KOPT-K1 (cell line): ENCODE results near the gene QRICH2.
"Not testable (repeated sequence)": the region's sequence is repeated elsewhere in the genome, so short reads cannot be mapped to it uniquely, and the experiment has no call there.

Experiments used
- H3K27ac ChIP-seq: fragments of 200-600 bp; sonication (generic); 2 replicates; pipeline ENCODE4 v1.5.1; 2016; ENCODE audit warnings: antibody characterized with exemption, mild to moderate bottlenecking, low read depth, low read length; ENCODE audit not compliant: poor library complexity, severe bottlenecking
- H3K36me3 ChIP-seq: fragments of 200-600 bp; sonication (generic); 2 replicates; pipeline ENCODE4 v1.5.1; 2017; ENCODE audit warnings: antibody characterized with exemption, mild to moderate bottlenecking, low read length, moderate library complexity; ENCODE audit not compliant: insufficient read depth
- H3K9me3 ChIP-seq: fragments of 200-600 bp; sonication (generic); 2 replicates; pipeline ENCODE4 v1.5.1; 2017; ENCODE audit warnings: antibody characterized with exemption, low read length, mild to moderate bottlenecking; ENCODE audit not compliant: insufficient read depth, poor library complexity, severe bottlenecking

Gene QRICH2

DNA sequence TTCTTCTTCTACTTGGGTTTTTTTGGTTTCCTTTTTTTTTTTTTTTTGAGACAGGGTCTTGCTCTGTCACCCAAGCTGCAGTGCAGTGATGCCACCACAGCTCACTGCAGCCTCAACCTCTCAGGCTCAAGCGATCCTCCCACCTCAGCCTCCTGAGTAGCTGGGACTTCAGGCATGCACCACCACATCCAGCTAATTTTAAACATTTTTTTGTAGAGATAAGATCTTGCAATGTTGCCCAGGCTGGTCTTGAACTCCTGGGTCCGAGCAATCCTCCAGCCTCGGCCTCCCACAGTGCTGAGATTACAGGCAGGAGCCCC is 3.0 kb downstream of the QRICH2 start:
- H3K27ac ChIP-seq, H3K9me3 ChIP-seq: not testable (repeated sequence)
- peaks cover 29% of the 10 kb centered on the region for H3K36me3 ChIP-seq

DNA sequence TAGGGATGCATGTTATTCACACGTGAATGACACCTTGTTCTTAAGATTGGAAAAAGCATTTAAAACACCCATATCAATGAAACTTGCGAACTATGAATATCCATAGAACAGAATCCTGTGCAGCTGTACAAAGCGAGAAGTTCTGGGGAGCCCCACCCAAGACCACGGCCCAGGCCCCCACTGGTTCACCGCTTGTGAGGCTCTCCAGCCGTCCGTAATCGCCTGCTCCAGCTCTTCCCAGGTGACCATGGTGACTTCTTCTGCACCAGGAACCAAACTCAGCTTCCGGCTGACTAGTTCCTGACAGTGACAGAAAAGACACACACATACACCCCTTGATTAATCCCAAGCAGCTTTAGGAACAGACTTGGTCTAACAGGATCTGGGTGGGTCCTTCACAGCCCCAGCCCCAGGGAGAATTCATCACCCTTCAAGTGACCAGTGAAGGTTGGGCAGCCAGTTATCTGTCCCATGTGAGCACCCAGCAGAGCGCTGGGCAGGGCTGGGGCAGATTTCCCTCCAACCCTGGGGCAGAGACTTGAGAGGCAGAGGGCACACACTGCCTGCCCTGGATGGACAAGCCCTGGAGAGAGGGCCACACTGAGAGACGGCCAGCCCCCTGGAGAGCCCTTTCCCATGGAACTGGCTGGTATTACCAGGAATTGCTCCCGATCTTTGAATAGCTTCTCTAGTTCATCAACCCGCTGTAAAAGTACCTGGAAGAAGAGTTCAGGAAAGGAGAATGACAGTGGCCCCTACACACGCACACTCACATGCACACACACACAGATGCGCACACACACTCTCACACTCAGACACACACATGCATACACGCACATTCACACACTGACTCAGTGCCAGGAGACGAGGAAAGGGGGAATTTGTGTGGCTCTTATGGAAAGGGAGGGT is 3.6 kb downstream of the QRICH2 start:
- Histone ChIP-seq H3K9me3 (no peaks in the 10 kb centered on the region), H3K27ac (no peak overlapping the region), H3K36me3 (peaks cover 25% of the 10 kb centered on the region; the same call in 1 of the 2 replicates)

DNA sequence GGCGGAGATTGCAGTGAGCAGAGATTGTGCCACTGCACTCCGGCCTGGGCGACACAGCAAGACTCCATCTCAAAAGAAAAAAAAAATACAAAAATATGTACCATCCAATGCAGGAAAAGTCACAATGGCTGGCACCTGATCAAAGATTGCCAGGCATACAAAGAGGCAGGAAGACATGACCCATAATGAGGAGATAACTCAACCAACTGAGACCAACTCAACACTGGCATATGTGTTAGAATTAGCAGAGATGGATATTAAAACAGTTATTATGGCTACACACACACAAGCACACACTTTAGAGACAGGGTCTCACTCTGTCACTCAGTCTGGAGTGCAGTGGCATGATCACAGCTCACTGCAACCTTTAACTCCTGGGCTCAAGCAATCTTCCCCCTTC is 10.6 kb downstream of the QRICH2 start:
- no peak overlapping the region for H3K27ac ChIP-seq
- H3K36me3 ChIP-seq: peaks cover 14% of the 10 kb centered on the region; the same call in 1 of the 2 replicates
- H3K9me3 ChIP-seq: no peaks in the 10 kb centered on the region

DNA sequence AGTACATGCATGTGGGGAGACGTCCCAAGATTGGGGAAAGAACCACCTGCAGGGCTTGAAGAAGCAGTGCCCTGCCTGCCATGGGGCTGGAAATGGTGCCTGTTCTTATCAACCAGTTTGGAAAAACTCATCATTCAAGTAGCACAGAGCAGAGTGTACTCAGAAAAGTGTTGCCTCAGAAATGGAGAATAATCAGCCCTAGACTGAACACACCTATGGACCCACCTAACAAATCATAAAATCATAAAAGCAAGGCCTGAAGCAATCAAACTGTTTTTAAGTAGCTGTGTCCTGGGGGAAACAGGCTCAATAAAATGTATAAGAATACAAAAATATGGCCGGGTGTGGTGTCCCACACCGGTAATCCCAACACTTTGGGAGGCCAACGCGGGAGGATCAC is 11.2 kb downstream of the QRICH2 start:
- no peak overlapping the region for H3K27ac ChIP-seq
- peaks cover 18% of the 10 kb centered on the region; the same call in 1 of the 2 replicates for H3K36me3 ChIP-seq
- no peaks in the 10 kb centered on the region for H3K9me3 ChIP-seq

DNA sequence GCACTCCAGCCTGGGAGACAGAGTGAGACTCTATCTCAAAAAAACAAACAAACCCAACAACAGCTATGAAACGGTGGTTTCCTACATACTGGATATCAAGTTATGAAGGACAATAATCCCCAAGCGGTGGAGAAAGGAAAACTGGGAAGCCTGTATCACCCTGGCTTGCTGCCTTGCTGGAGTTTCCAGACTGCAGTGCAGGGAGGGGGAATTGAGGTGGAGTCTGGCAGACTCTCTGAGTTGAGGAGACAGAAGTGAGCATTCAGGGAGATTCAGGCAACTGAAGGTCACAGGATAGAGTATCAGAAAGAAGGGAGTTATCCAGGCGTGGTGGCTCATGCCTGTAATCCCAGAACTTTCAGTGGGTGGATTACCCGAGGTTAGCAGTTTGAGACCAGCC is 11.9 kb downstream of the QRICH2 start:
- H3K36me3 ChIP-seq: peaks cover 25% of the 10 kb centered on the region; the same call in 1 of the 2 replicates
- H3K9me3 ChIP-seq: no peaks in the 10 kb centered on the region
- no peak overlapping the region for H3K27ac ChIP-seq

DNA sequence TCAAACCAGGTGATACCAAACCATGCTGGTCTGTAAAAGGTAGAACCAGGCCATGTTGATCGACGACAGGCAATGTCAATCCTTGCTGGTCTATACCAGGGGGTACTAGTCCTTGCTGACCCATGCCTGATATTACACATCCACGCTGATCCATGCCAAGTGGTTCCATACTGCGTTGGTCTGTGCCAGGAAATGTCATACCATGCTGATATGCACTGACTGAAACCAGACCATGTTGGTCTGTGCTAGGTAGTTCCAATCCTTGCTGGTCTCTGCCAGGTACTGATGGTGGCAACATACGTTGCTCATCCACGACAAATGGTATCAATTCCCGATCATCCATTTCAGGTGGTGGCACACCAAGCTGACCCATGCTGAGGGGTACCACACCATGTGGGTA is 15.0 kb downstream of the QRICH2 start:
- Histone ChIP-seq H3K9me3 (no peaks in the 10 kb centered on the region), H3K36me3 (peaks cover 39% of the 10 kb centered on the region; the same call in 1 of the 2 replicates), H3K27ac (no peak overlapping the region)

DNA sequence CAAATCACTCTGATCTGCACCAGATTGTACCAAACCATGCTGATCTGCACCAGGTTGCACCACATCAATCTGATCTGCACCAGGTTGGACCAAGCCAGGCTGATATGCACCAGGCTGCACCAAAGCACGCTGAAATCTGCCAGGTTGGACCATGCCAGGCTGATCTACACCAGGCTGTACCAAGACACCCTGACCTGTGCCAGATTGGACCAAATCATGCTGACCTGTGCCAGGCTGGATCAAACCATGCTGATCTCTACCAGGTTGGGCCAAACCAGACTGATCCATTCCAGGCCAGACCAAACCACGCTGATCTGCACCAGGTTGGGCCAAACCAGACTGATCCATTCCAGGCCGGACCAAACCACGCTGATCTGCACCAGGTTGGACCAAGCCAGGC is 15.5 kb downstream of the QRICH2 start:
- H3K9me3 ChIP-seq: no peaks in the 10 kb centered on the region
- peaks cover 39% of the 10 kb centered on the region; the same call in 1 of the 2 replicates for H3K36me3 ChIP-seq
- H3K27ac ChIP-seq: no peak overlapping the region

DNA sequence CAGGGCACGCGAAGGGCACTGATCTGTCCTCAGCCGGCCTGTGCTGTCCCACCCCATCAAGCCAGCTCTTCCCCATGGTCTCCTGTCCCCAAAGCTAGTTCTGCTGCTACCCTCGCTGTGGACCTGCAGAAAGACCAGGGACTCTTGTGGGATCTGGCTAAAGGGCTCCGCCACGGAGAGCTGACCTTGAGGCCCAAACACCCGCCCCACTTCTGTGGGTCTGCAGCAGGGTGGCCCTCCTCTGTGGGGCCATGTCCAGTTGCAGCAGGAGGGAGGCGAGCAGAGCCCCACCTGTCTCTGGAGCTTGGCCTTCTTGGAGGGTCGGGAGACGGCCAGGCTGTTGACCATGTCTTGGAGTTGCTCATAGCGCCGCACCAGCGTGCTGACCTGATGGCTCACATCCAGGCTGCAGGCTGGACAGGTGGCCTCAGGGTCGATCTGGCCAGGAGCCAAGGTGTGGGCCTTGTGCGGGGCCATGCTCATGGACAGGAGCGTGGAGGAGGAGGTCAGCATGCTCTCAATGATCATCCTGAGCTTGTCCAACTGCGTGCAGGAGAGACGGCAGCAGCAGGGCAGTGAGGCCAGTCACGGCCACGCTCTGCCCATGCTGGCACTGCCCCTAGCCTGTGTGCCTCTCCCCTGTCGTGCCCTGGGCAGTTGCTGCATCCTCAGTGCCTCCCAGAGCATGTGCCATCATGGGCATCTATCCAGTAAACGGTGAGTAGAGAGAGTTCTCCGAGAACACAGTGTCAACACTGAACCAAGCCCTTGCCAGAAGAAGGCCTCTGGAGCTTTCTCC is 26.3 kb downstream of the QRICH2 start:
- H3K27ac ChIP-seq: no peak overlapping the region
- no peaks in the 10 kb centered on the region for H3K36me3 ChIP-seq
- H3K9me3 ChIP-seq: no peaks in the 10 kb centered on the region

DNA sequence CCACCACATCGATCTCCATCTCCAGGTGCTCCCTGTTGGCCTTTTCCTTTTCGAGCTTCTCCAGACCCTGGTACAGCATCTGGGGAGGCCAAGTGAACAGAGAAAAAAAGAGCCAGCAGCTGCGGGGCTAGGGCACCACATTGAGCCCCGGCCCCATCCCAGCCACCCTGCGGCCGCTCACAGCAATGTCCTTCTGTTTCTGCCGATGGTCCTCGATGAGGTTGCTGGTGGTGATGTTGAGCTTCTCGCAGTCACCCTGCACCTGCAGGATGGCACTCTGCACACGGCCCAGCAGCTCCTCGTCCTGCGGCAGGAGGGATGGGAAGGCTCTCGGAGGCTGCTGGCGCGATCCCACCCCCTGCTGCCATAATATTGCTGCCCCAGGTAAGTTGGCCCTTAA is 27.4 kb downstream of the QRICH2 start:
- no peaks in the 10 kb centered on the region for H3K36me3 ChIP-seq
- no peaks in the 10 kb centered on the region for H3K9me3 ChIP-seq
- H3K27ac ChIP-seq: no peak overlapping the region

DNA sequence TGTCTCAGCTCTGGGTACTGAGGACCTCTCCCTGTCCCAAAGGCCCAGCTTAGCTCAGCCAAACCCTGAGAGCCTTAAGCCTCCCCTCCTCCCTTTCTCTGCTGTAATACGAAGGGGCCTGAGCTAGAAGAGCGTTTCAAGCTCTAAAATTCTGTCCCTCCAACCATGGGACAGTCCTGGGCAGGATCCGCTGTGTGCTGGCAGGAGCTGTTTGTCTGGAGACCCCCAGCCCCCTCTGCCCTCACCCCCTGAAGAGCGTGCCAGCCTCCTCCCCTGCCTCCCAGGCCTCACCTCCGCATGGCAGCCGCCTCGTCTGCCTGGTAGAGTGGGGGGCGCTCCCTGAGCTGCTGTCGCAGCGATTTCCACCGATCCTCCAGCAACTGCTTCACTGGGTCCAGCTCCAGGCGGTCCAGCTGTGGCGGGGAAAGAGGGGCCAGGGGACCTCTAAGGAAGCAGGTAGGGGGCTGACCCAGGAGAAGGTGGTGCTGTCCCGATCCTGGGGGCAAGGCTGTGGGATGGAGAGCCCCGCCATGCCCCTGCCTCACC is 28.3 kb downstream of the QRICH2 start:
- H3K27ac ChIP-seq: no peak overlapping the region
- H3K36me3 ChIP-seq: no peaks in the 10 kb centered on the region
- H3K9me3 ChIP-seq: no peaks in the 10 kb centered on the region

DNA sequence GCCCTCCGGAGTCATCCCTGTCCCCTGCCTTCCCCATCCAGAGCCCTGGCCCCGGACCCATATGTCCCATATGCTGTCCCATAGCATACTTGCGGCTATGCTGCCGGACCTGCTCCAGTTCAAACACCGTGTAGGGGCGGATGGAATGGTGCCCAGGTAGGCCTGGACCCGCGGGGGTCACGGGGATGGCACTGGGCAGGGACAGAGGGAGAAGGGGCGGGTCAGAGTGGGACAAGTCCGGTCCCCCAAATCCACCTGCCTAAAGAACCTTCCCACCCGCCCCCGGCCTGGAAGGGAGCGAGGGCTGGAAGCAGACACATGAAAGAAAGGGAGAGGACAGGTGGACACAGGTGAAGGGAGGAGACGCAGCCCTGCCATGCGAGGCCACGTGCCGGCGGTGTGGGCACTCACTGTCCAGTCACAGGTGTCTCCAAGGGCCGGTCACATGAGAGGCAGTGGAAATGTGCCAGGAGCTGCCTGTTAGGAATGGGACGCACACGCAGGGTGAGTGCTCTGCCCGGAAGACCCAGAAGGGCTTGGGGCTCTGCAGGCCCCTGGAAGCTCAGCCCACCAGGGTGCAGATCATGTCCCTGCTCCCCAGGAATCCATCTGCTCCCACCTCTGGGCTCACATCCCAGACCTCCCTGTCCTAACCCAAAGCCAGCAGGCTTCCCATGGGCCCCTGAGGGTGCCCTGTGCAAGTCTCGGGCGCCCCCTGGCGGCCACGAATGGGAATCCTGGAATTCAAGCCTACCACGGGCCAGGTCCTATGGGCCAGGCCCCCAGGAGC is 28.9 kb downstream of the QRICH2 start:
- H3K9me3 ChIP-seq: no peaks in the 10 kb centered on the region
- H3K27ac ChIP-seq: no peak overlapping the region
- H3K36me3 ChIP-seq: no peaks in the 10 kb centered on the region

DNA sequence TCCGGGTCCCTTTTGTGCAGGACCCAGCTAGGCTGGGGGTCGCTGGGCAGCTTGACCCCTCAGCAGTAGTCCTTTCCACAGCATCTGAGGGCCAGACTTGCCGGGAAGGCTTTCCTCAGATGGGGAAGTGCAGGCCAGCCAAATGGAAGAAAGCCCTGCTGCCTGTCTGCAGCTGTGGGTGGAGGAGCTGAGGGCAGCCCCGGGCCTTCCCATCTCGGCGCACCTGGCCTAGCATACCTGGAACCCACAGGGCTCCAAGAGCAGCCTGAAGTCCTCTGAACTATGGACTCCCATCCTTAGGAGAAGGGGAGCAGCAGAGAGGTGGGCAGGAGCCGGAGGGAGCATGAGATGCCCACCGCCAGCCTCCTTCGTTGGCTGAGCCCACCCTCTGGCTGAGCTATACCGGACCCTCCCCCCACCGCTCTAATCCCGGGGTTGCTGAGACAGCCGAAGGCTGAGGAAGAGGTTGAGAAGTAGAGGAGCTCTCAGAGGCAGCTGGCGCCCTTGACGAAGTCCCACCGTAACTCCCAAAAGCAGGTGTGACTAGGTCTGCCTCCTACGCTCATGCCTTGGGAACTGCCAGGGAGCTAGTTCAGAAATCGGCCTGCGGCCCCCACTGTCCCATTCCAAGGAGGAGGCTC is 29.7 kb downstream of the QRICH2 start:
- Histone ChIP-seq H3K27ac (no peak overlapping the region), H3K9me3 (no peaks in the 10 kb centered on the region), H3K36me3 (peaks cover 6% of the 10 kb centered on the region; the same call in 1 of the 2 replicates)

DNA sequence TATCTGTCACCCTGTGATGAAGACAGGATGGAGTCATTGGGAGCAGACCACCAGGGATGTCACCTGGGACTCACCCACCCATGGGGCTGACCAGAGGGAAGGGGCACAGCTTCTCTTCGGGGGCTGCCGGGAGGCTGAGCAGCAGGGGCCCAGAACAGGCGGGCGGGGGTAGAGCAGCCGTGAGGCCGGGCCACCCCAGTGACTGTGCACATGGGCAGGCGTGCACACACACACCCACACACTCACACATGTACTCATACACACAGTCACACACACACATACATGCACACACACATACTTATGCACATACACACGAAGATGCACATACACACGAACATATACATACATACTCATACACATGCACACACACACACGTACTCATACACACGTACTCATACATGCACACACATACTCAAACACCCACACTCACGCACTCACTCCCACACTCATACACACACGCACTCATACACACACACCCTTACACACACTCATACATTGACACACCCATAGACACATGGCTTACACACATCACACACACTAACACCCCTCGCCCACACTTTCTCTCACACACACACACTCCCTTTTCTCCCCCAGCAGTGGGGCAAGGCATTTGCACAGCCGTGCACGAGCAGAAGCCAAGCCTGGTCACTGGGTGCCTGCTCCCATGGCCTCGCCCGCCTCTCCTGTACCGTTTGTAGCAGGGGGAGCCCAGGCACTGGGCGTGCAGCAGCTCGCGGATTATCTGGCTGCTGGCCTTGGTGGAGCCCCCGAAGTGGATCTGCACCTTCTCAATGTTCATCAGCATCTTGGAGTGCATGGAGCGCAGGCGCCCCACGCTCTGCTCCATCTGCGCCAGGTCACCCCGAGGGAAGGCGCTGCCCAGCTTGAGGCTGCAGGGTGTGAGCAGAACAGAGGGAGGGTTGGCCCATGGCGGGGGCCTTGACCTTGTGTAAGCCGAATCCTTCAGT is 30.5 kb downstream of the QRICH2 start:
- Histone ChIP-seq H3K27ac (no peak overlapping the region), H3K36me3 (peaks cover 13% of the 10 kb centered on the region; the same call in 1 of the 2 replicates), H3K9me3 (no peaks in the 10 kb centered on the region)
